ENCODE measurements around the gene TTC21B. TPM values are rescaled to one million over a fixed set of nuclear protein-coding genes. Genes with fewer than 3 reads are reported as not detected.

Gene TTC21B
- total and polyA plus RNA-seq, 9 donors, result 8.6 to 53.4 (median 22.3) TPM

DNA sequence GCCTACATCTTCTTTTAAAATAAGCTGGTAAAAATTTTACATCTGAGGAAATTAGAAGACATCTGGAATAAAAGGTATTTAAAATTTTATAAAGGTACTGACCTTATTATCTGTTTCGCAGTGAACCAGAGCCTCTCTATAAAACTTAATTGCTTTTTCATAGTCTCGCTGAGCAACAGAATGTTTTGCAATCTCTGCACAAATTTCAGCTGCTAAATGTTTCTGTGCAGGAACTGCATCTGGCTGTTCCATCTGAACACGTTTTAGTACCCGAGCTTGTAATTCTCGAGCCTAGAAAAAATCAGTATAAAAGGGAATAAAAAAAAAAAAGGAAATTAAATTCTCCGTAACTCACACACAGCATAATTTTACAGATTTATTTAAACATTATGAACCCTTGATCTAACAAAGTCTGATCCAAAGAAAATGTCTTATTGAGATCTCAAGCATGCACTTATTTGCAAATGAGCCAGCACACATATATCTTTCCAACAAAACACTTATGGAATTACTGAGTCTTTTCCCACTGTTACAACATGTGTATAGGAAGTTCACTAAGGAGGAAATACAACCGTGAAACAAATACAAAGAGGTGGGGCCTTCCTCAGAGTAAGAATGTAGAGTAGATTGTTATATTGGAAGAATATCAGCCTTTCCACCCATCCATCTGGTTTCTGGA, 51.8 kb downstream of the TTC21B start:
- Histone ChIP-seq H3K4me3 (no peak overlapping the region), H3K4me1 (ENCODE audit: insufficient read depth) (peaks cover 14% of the 10 kb centered on the region), H3K36me3 (no peaks in the 10 kb centered on the region), H3K27me3 (no peaks in the 10 kb centered on the region), H3K27ac (no peak overlapping the region), H3K9me3 (no peaks in the 10 kb centered on the region)
- no peak for DNase-seq
- TF ChIP-seq, protein P1, sequence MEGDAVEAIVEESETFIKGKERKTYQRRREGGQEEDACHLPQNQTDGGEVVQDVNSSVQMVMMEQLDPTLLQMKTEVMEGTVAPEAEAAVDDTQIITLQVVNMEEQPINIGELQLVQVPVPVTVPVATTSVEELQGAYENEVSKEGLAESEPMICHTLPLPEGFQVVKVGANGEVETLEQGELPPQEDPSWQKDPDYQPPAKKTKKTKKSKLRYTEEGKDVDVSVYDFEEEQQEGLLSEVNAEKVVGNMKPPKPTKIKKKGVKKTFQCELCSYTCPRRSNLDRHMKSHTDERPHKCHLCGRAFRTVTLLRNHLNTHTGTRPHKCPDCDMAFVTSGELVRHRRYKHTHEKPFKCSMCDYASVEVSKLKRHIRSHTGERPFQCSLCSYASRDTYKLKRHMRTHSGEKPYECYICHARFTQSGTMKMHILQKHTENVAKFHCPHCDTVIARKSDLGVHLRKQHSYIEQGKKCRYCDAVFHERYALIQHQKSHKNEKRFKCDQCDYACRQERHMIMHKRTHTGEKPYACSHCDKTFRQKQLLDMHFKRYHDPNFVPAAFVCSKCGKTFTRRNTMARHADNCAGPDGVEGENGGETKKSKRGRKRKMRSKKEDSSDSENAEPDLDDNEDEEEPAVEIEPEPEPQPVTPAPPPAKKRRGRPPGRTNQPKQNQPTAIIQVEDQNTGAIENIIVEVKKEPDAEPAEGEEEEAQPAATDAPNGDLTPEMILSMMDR (IDR thresholded peaks at IDR 0.05), result no peak
- TF ChIP-seq EP300 (IDR thresholded peaks at IDR 0.05) (no peak), POLR2A (IDR thresholded peaks at IDR 0.05) (no peak)
- WGBS, 3 donors, result 32 to 36% (median 33%) methylated on average over 7 of the region's 7 CpGs
- intact Hi-C loops (cut with DNase I), result no loop called here

DNA sequence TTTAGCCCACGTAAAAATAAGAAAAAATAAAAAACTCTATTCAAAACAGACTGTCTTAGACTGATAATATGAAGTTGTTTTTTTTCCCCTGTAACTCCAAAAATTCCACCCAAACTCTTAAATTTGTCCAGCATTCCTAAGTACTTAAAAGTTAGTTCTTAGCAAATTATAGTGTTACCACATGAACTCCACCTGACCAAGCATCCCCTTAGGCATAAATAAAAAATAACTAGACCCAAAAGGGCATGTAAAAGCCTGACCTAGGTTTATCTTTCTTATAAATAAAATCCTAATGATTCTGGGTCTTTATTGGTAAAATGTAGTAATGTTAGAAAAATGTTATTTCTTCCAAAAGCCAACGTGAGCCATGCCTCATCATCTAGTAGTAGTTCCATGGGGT, 54.3 kb downstream of the TTC21B start:
- H3K27me3 ChIP-seq, result no peaks in the 10 kb centered on the region
- intact Hi-C loops (cut with DNase I), result no loop called here
- H3K4me3 ChIP-seq, result no peak overlapping the region
- 9 to 26% (median 12%) methylated on average over 2 of the region's 2 CpGs for WGBS, 3 donors
- no peaks in the 10 kb centered on the region for H3K9me3 ChIP-seq
- no peak for DNase-seq
- TF ChIP-seq, protein P1 (IDR thresholded peaks at IDR 0.05), result no peak
- TF ChIP-seq EP300 (IDR thresholded peaks at IDR 0.05), result no peak
- TF ChIP-seq POLR2A (IDR thresholded peaks at IDR 0.05), result no peak
- H3K4me1 ChIP-seq (ENCODE audit: insufficient read depth), result peaks cover 14% of the 10 kb centered on the region
- no peak overlapping the region for H3K27ac ChIP-seq
- no peaks in the 10 kb centered on the region for H3K36me3 ChIP-seq

DNA sequence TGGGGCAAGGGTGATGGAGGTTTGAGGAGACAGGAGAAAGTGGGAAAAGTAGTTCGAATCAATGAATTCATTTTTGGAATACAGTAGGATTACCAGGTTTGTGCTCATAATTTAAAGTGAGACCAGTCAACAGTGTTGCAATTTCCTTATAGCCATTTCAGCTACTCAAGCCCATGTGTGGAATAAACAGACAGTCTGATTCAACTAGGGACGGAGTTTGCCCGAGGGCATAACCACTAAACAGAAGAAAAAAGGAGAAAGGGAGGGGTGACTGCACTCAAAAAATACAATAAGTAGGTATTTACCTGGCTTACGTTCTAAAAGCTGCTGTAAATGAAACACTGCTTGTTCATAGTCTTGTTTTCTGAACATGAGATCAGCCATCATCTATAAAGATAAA, 55.2 kb downstream of the TTC21B start:
- H3K27ac ChIP-seq, result peak overlapping the region in 1 of 2 donors; percentile 19
- no peak for DNase-seq
- no peaks in the 10 kb centered on the region for H3K36me3 ChIP-seq
- H3K4me3 ChIP-seq, result no peak overlapping the region
- no peaks in the 10 kb centered on the region for H3K9me3 ChIP-seq
- intact Hi-C loops (cut with DNase I), result no loop called here
- 43 to 70% (median 56%) methylated on average over 4 of the region's 4 CpGs for WGBS, 3 donors
- H3K4me1 ChIP-seq (ENCODE audit: insufficient read depth), result peaks cover 14% of the 10 kb centered on the region
- TF ChIP-seq, protein P1 (IDR thresholded peaks at IDR 0.05), result no peak
- TF ChIP-seq EP300 (IDR thresholded peaks at IDR 0.05) (no peak), POLR2A (IDR thresholded peaks at IDR 0.05) (no peak)
- H3K27me3 ChIP-seq, result no peaks in the 10 kb centered on the region

DNA sequence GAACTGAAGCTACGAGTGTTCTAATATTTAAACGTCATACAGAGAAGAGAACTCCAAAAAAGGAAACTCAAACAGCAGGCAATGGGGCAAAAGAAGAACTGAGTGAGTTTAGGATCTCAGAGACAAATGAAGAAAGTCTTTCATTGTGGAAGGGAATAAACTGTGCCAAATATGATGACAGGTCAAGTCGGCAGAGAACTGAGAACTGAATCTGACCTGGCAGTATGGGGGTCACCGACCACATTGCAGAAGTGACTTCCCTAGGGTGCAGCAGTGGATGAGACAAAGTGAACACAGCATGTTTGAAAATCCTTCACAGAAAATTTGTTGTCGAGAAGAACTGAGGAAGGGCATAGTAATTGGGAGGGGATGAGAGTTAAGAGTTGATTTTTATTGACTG, 55.9 kb downstream of the TTC21B start:
- H3K4me3 ChIP-seq, result no peak overlapping the region
- H3K9me3 ChIP-seq, result no peaks in the 10 kb centered on the region
- intact Hi-C loops (cut with DNase I), result no loop called here
- H3K27me3 ChIP-seq, result no peaks in the 10 kb centered on the region
- no peak overlapping the region for H3K27ac ChIP-seq
- no peaks in the 10 kb centered on the region for H3K36me3 ChIP-seq
- peaks cover 11% of the 10 kb centered on the region for H3K4me1 ChIP-seq (ENCODE audit: insufficient read depth)
- no peak for DNase-seq
- TF ChIP-seq, protein P1 (IDR thresholded peaks at IDR 0.05), result no peak
- TF ChIP-seq EP300 (IDR thresholded peaks at IDR 0.05), result no peak
- TF ChIP-seq POLR2A (IDR thresholded peaks at IDR 0.05), result no peak
- WGBS, 3 donors, result 82 to 88% (median 85%) methylated on average over 5 of the region's 5 CpGs
